ENCODE measurements around the gene NFASC. TPM values are rescaled to one million over a fixed set of nuclear protein-coding genes. Genes with fewer than 3 reads are reported as not detected.

The NFASC gene
- total RNA-seq, 1 donor from 2014 or later: 11.6 TPM

DNA sequence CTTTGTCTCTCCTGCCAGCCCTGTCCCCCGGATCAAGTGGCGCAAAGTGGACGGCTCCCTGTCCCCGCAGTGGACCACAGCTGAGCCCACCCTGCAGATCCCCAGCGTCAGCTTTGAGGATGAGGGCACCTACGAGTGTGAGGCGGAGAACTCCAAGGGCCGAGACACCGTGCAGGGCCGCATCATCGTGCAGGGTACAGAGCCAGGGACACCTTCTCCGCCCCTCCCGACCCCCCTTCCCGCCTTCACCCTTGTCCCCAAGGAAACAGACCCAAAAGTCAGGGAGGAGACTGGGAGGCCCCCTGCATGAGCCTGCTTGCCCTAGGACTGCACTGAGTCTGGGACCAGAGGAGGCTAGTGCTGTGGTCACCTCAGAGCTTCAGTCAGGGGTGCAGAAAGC, 190.6 kb downstream of the NFASC start:
- intact Hi-C loops (cut with micrococcal nuclease): loop anchor here (10.0 kb wide), 1 partner anchor 76 kb away; no protein-coding TSS in a partner anchor
- ATAC-seq (peak; percentile 31), DNase-seq (peak; percentile 21)

- intact Hi-C loops (cut with micrococcal nuclease): loop anchor here (10.0 kb wide), 1 partner anchor 77 kb away; no protein-coding TSS in a partner anchor
- peak; percentile 79 for DNase-seq
- ATAC-seq: peak; percentile 80
Observed at GRCh38 chr1:205061665-205062069, 191.0 kb downstream of the NFASC start.

- intact Hi-C loops (cut with micrococcal nuclease): loop anchor here (10.0 kb wide), 1 partner anchor 78 kb away; no protein-coding TSS in a partner anchor
- ATAC-seq (no peak), DNase-seq (no peak)
Observed at GRCh38 chr1:205062319-205062718, 191.7 kb downstream of the NFASC start.

- DNase-seq (no peak), ATAC-seq (no peak)
- intact Hi-C loops (cut with micrococcal nuclease): loop anchor here (10.0 kb wide), 1 partner anchor 78 kb away; no protein-coding TSS in a partner anchor
Observed at GRCh38 chr1:205062895-205063294, 192.2 kb downstream of the NFASC start.

DNA sequence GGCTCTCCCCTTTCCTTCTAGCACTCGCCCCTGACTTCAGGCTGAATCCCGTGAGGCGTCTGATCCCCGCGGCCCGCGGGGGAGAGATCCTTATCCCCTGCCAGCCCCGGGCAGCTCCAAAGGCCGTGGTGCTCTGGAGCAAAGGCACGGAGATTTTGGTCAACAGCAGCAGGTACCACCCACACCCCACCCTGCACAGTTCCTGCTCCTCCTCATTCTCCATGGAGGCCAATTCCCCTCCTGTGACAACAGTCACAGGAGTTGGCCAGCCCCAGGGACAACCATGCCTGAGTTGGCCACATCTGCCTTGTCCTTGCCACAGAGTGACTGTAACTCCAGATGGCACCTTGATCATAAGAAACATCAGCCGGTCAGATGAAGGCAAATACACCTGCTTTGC, 193.6 kb downstream of the NFASC start:
- ATAC-seq (no peak), DNase-seq (no peak)
- intact Hi-C loops (cut with micrococcal nuclease): loop anchor here (10.0 kb wide), 1 partner anchor 80 kb away; no protein-coding TSS in a partner anchor

DNA sequence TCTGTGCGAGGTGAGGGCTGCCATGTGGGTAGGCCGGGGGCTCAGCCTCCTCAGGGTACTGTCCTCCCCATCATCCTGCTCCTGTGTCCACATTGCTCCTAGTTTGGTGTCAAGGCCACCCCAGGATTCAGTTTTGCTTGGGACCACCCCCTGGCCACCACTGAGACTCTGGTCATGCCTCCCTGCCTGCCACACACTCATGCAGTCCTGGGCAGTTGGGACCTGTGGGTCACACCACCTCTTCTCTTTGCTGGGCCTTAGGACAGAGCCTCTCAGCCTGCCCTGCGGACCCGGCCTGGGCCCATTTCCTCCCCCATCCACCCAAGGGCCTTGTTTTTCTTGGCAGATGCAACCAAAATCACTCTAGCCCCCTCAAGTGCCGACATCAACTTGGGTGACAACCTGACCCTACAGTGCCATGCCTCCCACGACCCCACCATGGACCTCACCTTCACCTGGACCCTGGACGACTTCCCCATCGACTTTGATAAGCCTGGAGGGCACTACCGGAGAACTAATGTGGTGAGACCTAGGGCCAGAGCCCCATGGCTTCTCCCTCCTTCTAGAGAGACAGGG, 194.2 kb downstream of the NFASC start:
- ATAC-seq (no peak), DNase-seq (peak; percentile 13)
- intact Hi-C loops (cut with micrococcal nuclease): loop anchor here (10.0 kb wide), 1 partner anchor 80 kb away; no protein-coding TSS in a partner anchor

GRCh38 chr1:205065666-205066065, 195.0 kb downstream of the NFASC start:
- intact Hi-C loops (cut with micrococcal nuclease): loop anchor here (10.0 kb wide), 1 partner anchor 81 kb away; no protein-coding TSS in a partner anchor
- no peak for DNase-seq
- ATAC-seq: no peak

GRCh38 chr1:205066141-205066818, 195.6 kb downstream of the NFASC start:
- intact Hi-C loops (cut with micrococcal nuclease): loop anchor here (10.0 kb wide), 1 partner anchor 81 kb away; no protein-coding TSS in a partner anchor
- no peak for ATAC-seq
- DNase-seq: no peak

GRCh38 chr1:205067031-205067430, 196.4 kb downstream of the NFASC start:
- intact Hi-C loops (cut with micrococcal nuclease): loop anchor here (10.0 kb wide), 1 partner anchor 82 kb away; no protein-coding TSS in a partner anchor
- no peak for DNase-seq
- no peak for ATAC-seq

DNA sequence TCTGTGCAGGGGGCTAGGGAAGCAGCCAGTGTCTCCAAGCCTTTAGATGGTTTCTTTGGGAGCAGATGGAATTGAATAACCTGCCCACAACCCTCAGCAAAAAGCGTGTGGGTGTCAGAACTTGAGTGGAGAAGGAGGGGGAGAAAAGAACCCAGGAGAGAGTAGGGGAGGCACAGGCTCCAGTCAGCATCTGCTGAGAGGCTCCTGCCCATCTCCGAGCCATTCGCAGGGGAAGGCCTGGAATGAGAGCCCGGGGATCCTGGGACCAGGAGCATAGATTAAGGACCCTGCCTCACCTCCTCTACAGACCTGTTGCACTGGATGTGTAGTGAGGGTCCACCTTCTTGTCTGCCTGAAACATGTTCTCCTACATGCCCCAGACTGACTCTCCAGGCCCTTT, 197.3 kb downstream of the NFASC start:
- DNase-seq: no peak
- intact Hi-C loops (cut with micrococcal nuclease): loop anchor here (10.0 kb wide), 1 partner anchor 83 kb away; no protein-coding TSS in a partner anchor
- ATAC-seq: no peak

GRCh38 chr1:205068457-205069040, 197.9 kb downstream of the NFASC start:
- intact Hi-C loops (cut with micrococcal nuclease): loop anchor here (10.0 kb wide), 1 partner anchor 84 kb away; no protein-coding TSS in a partner anchor
- no peak for ATAC-seq
- DNase-seq: no peak

- DNase-seq (peak; percentile 41), ATAC-seq (no peak)
- intact Hi-C loops (cut with micrococcal nuclease): loop anchor here (10.0 kb wide), 1 partner anchor 85 kb away; no protein-coding TSS in a partner anchor
Observed at GRCh38 chr1:205069371-205070125, 198.9 kb downstream of the NFASC start.

DNA sequence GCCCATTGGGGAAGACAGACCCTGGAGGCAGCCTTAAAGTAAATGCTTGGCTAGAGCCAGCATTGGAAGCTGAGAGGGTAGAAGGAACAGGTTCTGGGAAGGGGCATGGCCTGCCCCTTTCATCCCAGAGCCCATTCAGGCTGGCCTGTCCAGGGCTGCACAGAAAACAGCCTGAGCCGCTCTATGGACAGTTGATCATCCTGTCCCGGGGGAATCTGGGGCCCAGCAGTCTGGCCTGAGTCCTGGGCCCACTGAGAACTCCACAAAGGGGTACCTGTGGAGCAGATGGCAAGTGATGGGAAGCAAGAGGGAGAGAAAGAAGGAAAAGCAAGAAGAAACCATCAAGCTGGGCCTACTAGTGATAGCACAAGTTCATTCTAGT, 200.4 kb downstream of the NFASC start:
- intact Hi-C loops (cut with micrococcal nuclease): no loop called here
- DNase-seq (no peak), ATAC-seq (no peak)

GRCh38 chr1:205071801-205072200, 201.1 kb downstream of the NFASC start:
- DNase-seq: no peak
- intact Hi-C loops (cut with micrococcal nuclease): no loop called here
- no peak for ATAC-seq

- DNase-seq (no peak), ATAC-seq (no peak)
- intact Hi-C loops (cut with micrococcal nuclease): no loop called here
Observed at GRCh38 chr1:205072286-205072685, 201.6 kb downstream of the NFASC start.

All from left ventricle myocardium superior (tissue), 1 donor.